Vagina (tissue), 2 donors: ENCODE measurements around the gene EML4. TPM values are rescaled to one million over a fixed set of nuclear protein-coding genes. Genes with fewer than 3 reads are reported as not detected.
A peak's percentile ranks its signal among the peaks of the same experiment; 100 is the strongest.

Experiments
- DNase-seq, 2 donors: peaks; one replicate each; pipeline ENCODE4 v3.0.0-alpha.2; 2017; ENCODE audit errors: extremely low spot score in 2 of 2
- H3K27ac ChIP-seq: fragments of 200-600 bp; sonication (generic); one replicate; pipeline ENCODE4 v1.5.1; 2019
- H3K27me3 ChIP-seq: fragments of 200-600 bp; sonication (generic); one replicate; pipeline ENCODE4 v1.5.1; 2019
- H3K36me3 ChIP-seq, 2 donors: fragments of 200-600 bp; sonication (generic); one replicate each; pipeline ENCODE4 v1.5.1; 2017 to 2019
- H3K4me1 ChIP-seq: fragments of 200-600 bp; sonication (generic); one replicate; pipeline ENCODE4 v1.5.1; 2019
- H3K4me3 ChIP-seq, 2 donors: fragments of 200-600 bp; sonication (generic); 1 replicate in 1 of 2; 2 replicates in 1 of 2; pipeline ENCODE4 v1.5.1; 2016 to 2019
- H3K9me3 ChIP-seq: fragments of 200-600 bp; sonication (generic); one replicate; pipeline ENCODE4 v1.5.1; 2019
- POLR2A ChIP-seq, 2 donors: fragments of 450-650 bp; IDR thresholded peaks; one replicate each; pipeline ENCODE4 v1.6.1; 2017; ENCODE audit warnings: antibody characterized with exemption in 2 of 2, mild to moderate bottlenecking in 2 of 2, moderate library complexity in 2 of 2
- POLR2AphosphoS5 ChIP-seq, 2 donors: sonication (generic); formaldehyde crosslinking; IDR thresholded peaks; one replicate each; pipeline ENCODE4 v1.9.0; 2017; ENCODE audit warnings: antibody characterized with exemption in 2 of 2, mild to moderate bottlenecking in 2 of 2, low read depth in 1 of 2; ENCODE audit not compliant: insufficient read depth in 1 of 2
- intact Hi-C: fragments of 100-400 bp; cut with DNase I; formaldehyde crosslinking; loops from one replicate; pipeline ENCODE4 v1.15.1; 2023
- total RNA-seq: library from RNA; depleted of rRNA; stranded (reverse); fragments of >200 nt; gene quantifications from one replicate; pipeline ENCODE4 v1.2.3, GENCODE V29; 2016
- TF ChIP-seq, protein P1 (sequence below), 3 experiments: fragments of 450-650 bp in 2 of 3; fragments of 200-600 bp in 1 of 3; sonication (generic) in 1 of 3; IDR thresholded peaks; one replicate each; pipeline ENCODE4 v1.5.1; 2017 to 2019; ENCODE audit warnings: antibody characterized with exemption in 3 of 3, mild to moderate bottlenecking in 2 of 3, moderate library complexity in 2 of 3

Gene EML4
- total RNA-seq, 1 donor from 2014 or later = 26.0 TPM

DNA sequence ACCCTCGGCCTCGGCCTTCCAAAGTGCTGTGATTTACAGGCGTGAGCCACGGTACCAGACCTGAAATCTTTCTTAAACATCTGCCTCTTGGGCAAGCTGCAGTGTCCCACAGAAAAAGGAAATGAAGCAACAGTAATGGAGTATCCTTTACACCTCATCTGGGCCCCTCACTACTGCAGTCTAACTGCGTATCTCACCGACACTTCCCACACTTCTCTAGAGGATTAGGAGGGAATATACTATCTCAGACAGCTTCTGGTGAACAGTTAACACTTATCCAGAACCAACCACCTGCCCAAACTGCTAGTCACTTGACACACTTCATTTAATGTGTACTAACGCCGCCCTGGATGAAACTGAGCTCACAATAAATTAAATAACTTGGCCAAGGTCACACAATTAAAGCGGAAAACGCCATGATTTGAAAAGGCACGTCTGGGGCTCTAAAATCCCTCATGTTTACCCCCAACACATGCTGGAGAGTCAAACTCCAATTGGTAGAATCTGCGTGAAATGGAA lies 190.9 kb downstream of the EML4 start:
- H3K36me3 ChIP-seq = no peaks in the 10 kb centered on the region
- peaks cover 52% of the 10 kb centered on the region for H3K4me1 ChIP-seq
- intact Hi-C loops = loop anchor here (10.0 kb wide), 1 partner anchor 255 kb away; no protein-coding TSS in a partner anchor
- H3K27me3 ChIP-seq = no peaks in the 10 kb centered on the region
- H3K4me3 ChIP-seq = peak overlapping the region; percentile 54 to 91
- H3K9me3 ChIP-seq = no peaks in the 10 kb centered on the region
- TF ChIP-seq, protein P1, sequence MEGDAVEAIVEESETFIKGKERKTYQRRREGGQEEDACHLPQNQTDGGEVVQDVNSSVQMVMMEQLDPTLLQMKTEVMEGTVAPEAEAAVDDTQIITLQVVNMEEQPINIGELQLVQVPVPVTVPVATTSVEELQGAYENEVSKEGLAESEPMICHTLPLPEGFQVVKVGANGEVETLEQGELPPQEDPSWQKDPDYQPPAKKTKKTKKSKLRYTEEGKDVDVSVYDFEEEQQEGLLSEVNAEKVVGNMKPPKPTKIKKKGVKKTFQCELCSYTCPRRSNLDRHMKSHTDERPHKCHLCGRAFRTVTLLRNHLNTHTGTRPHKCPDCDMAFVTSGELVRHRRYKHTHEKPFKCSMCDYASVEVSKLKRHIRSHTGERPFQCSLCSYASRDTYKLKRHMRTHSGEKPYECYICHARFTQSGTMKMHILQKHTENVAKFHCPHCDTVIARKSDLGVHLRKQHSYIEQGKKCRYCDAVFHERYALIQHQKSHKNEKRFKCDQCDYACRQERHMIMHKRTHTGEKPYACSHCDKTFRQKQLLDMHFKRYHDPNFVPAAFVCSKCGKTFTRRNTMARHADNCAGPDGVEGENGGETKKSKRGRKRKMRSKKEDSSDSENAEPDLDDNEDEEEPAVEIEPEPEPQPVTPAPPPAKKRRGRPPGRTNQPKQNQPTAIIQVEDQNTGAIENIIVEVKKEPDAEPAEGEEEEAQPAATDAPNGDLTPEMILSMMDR (IDR thresholded peaks at IDR 0.05) = no peak
- TF ChIP-seq POLR2AphosphoS5 (IDR thresholded peaks at IDR 0.05; ENCODE audit: insufficient read depth in 1 of 2, low read depth in 1 of 2) (no peak), POLR2A (IDR thresholded peaks at IDR 0.05) (no peak)
- DNase-seq = peak in 1 of 2 donors; percentile 72
- H3K27ac ChIP-seq = peak overlapping the region; percentile 94

DNA sequence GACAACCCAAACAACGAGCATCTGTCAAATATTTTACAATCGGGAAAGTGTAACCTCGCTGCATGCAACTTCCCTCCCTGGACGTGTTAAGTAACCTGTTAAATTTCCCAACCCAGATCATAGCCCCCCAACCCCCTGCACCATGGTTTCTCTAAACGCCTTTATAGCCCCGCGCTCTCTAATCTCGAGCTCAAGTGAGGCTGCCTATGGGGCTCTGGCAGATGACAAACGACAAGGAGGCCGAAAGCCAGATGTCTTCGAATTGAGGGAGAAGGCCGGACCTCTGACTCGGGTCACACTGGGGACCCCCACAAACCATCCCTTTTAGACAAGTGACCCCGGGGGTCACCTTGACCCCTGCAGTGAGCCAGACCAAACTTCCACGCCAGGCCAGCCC lies 191.3 kb downstream of the EML4 start:
- H3K36me3 ChIP-seq = no peaks in the 10 kb centered on the region
- peak overlapping the region; percentile 54 to 91 for H3K4me3 ChIP-seq
- no peaks in the 10 kb centered on the region for H3K9me3 ChIP-seq
- intact Hi-C loops = no loop called here
- DNase-seq = no peak
- peak overlapping the region; percentile 94 for H3K27ac ChIP-seq
- peaks cover 52% of the 10 kb centered on the region for H3K4me1 ChIP-seq
- H3K27me3 ChIP-seq = no peaks in the 10 kb centered on the region
- TF ChIP-seq POLR2AphosphoS5 (IDR thresholded peaks at IDR 0.05; ENCODE audit: insufficient read depth in 1 of 2, low read depth in 1 of 2) (no peak), POLR2A (IDR thresholded peaks at IDR 0.05) (no peak)
- TF ChIP-seq, protein P1 (IDR thresholded peaks at IDR 0.05) = no peak

DNA sequence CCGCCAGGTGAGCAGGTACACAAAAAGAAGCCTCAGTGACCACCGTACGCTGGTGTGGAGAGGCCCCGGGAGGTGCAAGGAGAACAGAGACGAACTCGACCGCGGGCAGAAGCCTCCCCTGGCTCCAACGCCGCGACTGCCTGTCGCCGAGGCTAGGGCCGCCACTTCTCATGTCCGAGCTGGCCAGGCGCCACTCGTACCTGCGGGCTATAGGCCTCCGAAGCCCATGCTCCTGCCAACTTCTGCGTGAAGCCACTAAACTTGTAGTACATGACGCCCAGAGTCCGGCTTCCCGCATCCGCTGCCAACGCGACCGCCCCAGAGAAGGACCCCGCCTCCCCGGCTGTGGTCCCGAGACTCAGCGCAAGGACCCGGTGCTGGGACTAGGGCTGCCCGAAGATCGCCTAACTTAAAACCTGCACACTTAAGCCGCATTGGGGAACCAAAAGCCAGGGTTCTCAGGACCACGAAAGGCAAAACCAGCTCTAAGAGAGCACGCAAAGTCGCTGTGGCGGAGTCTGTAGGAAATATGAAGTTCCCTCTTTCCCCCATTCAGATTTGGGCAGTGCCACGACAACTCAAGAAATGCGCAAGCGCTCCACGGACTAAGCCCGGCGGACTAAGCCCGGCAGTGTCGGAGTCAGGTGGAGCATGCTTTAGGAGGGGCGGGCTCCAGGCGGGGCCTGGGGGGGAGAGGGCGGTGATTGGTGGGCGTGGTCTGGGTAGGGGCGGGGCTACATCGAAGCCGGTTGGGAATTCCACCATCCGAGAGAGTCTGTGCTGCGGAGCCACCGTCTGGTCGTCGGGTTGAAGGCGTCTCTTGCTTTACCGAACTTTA lies 192.0 kb downstream of the EML4 start, which contains the start of gene COX7A2L:
TSS of gene COX7A2L (minus strand) at position 328 of the 838 bp plus-strand sequence. CDS start at position 272, 56 bp downstream.
- Histone ChIP-seq H3K4me1 (peaks cover 47% of the 10 kb centered on the region), H3K27me3 (no peaks in the 10 kb centered on the region), H3K4me3 (peak within 1 kb of the TSS; percentile 54 to 91), H3K27ac (peak within 1 kb of the TSS; percentile 94), H3K36me3 (no peaks in the 10 kb centered on the region), H3K9me3 (no peaks in the 10 kb centered on the region)
- peak; percentile 97 to 99 for DNase-seq
- peak in 1 of 2 donors; percentile 63 for TF ChIP-seq POLR2A (IDR thresholded peaks at IDR 0.05)
- TF ChIP-seq, protein P1 (IDR thresholded peaks at IDR 0.05) = peak in 1 of 3 experiments; percentile 30
- TF ChIP-seq POLR2AphosphoS5 (IDR thresholded peaks at IDR 0.05; ENCODE audit: insufficient read depth in 1 of 2, low read depth in 1 of 2) = peak; percentile 89 to 96
- intact Hi-C loops = no loop called here

DNA sequence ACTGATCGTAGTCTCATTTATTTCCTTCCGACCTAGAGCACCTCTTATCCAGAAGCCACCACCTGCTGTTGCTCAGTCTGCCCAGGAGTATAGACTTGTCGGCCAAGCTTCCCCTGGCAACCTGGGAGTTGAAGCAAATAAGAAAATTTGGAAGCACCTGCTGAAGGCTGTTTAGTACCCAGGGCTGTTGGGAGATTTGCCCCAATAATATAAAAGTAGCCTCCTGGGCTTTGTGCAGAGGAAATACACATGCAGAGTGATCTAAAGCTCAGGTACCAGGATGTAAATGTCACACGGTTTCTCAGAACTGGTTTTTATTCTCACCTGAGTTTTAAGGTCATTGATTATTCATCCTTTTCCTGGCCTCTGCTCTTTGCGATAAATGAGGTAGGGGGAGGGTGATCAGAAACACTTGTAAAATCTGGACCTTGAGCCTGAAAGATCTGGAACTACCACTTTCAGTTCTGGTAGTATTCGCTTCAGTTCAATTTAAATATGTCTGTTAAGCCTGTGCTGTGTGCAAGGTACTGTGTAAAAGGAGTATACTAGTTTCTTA lies 192.7 kb downstream of the EML4 start:
- H3K27me3 ChIP-seq = no peaks in the 10 kb centered on the region
- peak overlapping the region; percentile 40 for H3K27ac ChIP-seq
- intact Hi-C loops = no loop called here
- no peaks in the 10 kb centered on the region for H3K36me3 ChIP-seq
- peaks cover 42% of the 10 kb centered on the region for H3K4me1 ChIP-seq
- H3K9me3 ChIP-seq = no peaks in the 10 kb centered on the region
- H3K4me3 ChIP-seq = peak overlapping the region; percentile 54 to 91
- TF ChIP-seq POLR2A (IDR thresholded peaks at IDR 0.05) (no peak), POLR2AphosphoS5 (IDR thresholded peaks at IDR 0.05; ENCODE audit: insufficient read depth in 1 of 2, low read depth in 1 of 2) (no peak)
- no peak for DNase-seq

DNA sequence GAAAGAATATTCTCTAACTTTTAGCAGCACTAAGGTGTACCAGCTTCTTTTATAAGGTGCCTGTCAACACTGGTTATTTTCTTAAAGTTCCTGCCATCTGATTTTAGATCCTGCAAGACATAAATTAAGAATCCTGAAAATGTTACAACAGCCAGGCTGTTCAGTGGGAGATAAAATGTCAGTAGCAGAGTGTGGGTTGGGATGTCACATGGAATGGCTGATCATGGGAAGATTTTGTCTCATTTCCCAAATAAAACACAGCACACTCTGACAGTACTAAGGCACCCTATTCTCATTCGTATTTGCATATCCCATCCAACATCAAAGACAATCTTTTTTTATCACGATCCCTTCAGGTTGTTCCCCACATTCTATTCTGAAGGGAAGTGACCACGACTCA lies 194.3 kb downstream of the EML4 start:
- no peak overlapping the region for H3K4me3 ChIP-seq
- intact Hi-C loops = no loop called here
- H3K36me3 ChIP-seq = no peaks in the 10 kb centered on the region
- no peak overlapping the region for H3K27ac ChIP-seq
- no peaks in the 10 kb centered on the region for H3K9me3 ChIP-seq
- H3K27me3 ChIP-seq = no peaks in the 10 kb centered on the region
- peak in 1 of 2 donors; percentile 2 for DNase-seq
- peaks cover 38% of the 10 kb centered on the region for H3K4me1 ChIP-seq
- TF ChIP-seq, protein P1 (IDR thresholded peaks at IDR 0.05) = no peak
- no peak for TF ChIP-seq POLR2A (IDR thresholded peaks at IDR 0.05)
- TF ChIP-seq POLR2AphosphoS5 (IDR thresholded peaks at IDR 0.05; ENCODE audit: insufficient read depth in 1 of 2, low read depth in 1 of 2) = no peak
